ENCODE results near the gene GOPC. TPM values are rescaled to one million over a fixed set of nuclear protein-coding genes. Genes with fewer than 3 reads are reported as not detected.

GOPC gene
- total RNA-seq, 1 experiment from 2014 or later, result 20.8 TPM

- BruUV-seq (replicated peaks), result no TSS peak
- ChIA-PET CTCF (no interaction called here), POLR2A (ENCODE audit: low non-redundant PET) (no interaction called here)
- no peak overlapping the region for H3K27ac ChIP-seq (ENCODE audit: low read depth, low read length, poor library complexity, severe bottlenecking)
- no peaks in the 10 kb centered on the region for H3K27me3 ChIP-seq (replicated peaks; ENCODE audit: insufficient read depth, low read depth, low read length, poor library complexity)
- no peak overlapping the region for H3K4me3 ChIP-seq (ENCODE audit: low read depth, low read length, poor library complexity, severe bottlenecking)
- no peaks in the 10 kb centered on the region for H3K36me3 ChIP-seq (ENCODE audit: insufficient read depth, low read length, poor library complexity, severe bottlenecking)
- intact Hi-C loops (cut with micrococcal nuclease; ENCODE audit: unreplicated experiment), result no loop called here
- H3K9me3 ChIP-seq (ENCODE audit: low read depth, low read length, poor library complexity, severe bottlenecking), result no peaks in the 10 kb centered on the region
- H3K4me1 ChIP-seq (ENCODE audit: insufficient read depth, low read length, poor library complexity, severe bottlenecking), result no peaks in the 10 kb centered on the region
- no peak for TF ChIP-seq EZH2 (IDR thresholded peaks at IDR 0.05; ENCODE audit: borderline replicate concordance, low read depth, low read length, poor library complexity, severe bottlenecking)
- TF ChIP-seq CTCF (conservative IDR thresholded peaks at IDR 0.05; ENCODE audit: low read depth, low read length), result no peak
- DNase-seq (ENCODE audit: low spot score), result no peak
Observed at GRCh38 chr6:117515326-117515725, 87.0 kb downstream of the GOPC start.

- no peak overlapping the region for H3K27ac ChIP-seq (ENCODE audit: low read depth, low read length, poor library complexity, severe bottlenecking)
Observed at GRCh38 chr6:117514655-117515054, 87.7 kb downstream of the GOPC start.

GRCh38 chr6:117513778-117514365, 88.4 kb downstream of the GOPC start:
- DNase-seq (ENCODE audit: low spot score), result no peak
- intact Hi-C loops (cut with micrococcal nuclease; ENCODE audit: unreplicated experiment), result no loop called here
- no peaks in the 10 kb centered on the region for H3K9me3 ChIP-seq (ENCODE audit: low read depth, low read length, poor library complexity, severe bottlenecking)
- no peaks in the 10 kb centered on the region for H3K36me3 ChIP-seq (ENCODE audit: insufficient read depth, low read length, poor library complexity, severe bottlenecking)
- H3K4me3 ChIP-seq (ENCODE audit: low read depth, low read length, poor library complexity, severe bottlenecking), result no peak overlapping the region
- CTCF ChIA-PET, result no interaction called here
- no TSS peak for BruUV-seq (replicated peaks)
- TF ChIP-seq CTCF (conservative IDR thresholded peaks at IDR 0.05; ENCODE audit: low read depth, low read length), result no peak
- H3K27me3 ChIP-seq (replicated peaks; ENCODE audit: insufficient read depth, low read depth, low read length, poor library complexity), result no peaks in the 10 kb centered on the region
- POLR2A ChIA-PET (ENCODE audit: low non-redundant PET), result no interaction called here
- H3K4me1 ChIP-seq (ENCODE audit: insufficient read depth, low read length, poor library complexity, severe bottlenecking), result no peaks in the 10 kb centered on the region
- H3K27ac ChIP-seq (ENCODE audit: low read depth, low read length, poor library complexity, severe bottlenecking), result no peak overlapping the region

More at GRCh38 chr6:117514655-117515054, 87.7 kb downstream of the GOPC start:
- no TSS peak for BruUV-seq (replicated peaks)
- DNase-seq (ENCODE audit: low spot score), result no peak
- no peaks in the 10 kb centered on the region for H3K36me3 ChIP-seq (ENCODE audit: insufficient read depth, low read length, poor library complexity, severe bottlenecking)
- POLR2A ChIA-PET (ENCODE audit: low non-redundant PET), result no interaction called here
- no peaks in the 10 kb centered on the region for H3K9me3 ChIP-seq (ENCODE audit: low read depth, low read length, poor library complexity, severe bottlenecking)
- CTCF ChIA-PET, result no interaction called here
- no peaks in the 10 kb centered on the region for H3K27me3 ChIP-seq (replicated peaks; ENCODE audit: insufficient read depth, low read depth, low read length, poor library complexity)
- H3K4me3 ChIP-seq (ENCODE audit: low read depth, low read length, poor library complexity, severe bottlenecking), result no peak overlapping the region
- intact Hi-C loops (cut with micrococcal nuclease; ENCODE audit: unreplicated experiment), result no loop called here
- no peak for TF ChIP-seq CTCF (conservative IDR thresholded peaks at IDR 0.05; ENCODE audit: low read depth, low read length)
- TF ChIP-seq EZH2 (IDR thresholded peaks at IDR 0.05; ENCODE audit: borderline replicate concordance, low read depth, low read length, poor library complexity, severe bottlenecking), result no peak
- H3K4me1 ChIP-seq (ENCODE audit: insufficient read depth, low read length, poor library complexity, severe bottlenecking), result no peaks in the 10 kb centered on the region

Data from A673 (cell line).